Brain microvascular endothelial cell (primary cell): ENCODE data around the gene INHBE.

Experiments used
- DNase-seq: peaks from one replicate; pipeline ENCODE4 v3.0.0-alpha.2; 2020
- H3K27ac ChIP-seq: fragments of 250-450 bp; sonication (Bioruptor Pico); 2 replicates; pipeline ENCODE4 v1.5.1; 2020; ENCODE audit warnings: mild to moderate bottlenecking, moderate library complexity
- H3K27me3 ChIP-seq: fragments of 250-450 bp; sonication (Bioruptor Pico); replicated peaks from 2 replicates; pipeline ENCODE4 v1.5.1; 2020; ENCODE audit warnings: mild to moderate bottlenecking
- H3K36me3 ChIP-seq: fragments of 250-450 bp; sonication (Bioruptor Pico); replicated peaks from 2 replicates; pipeline ENCODE4 v1.5.1; 2020; ENCODE audit warnings: mild to moderate bottlenecking
- H3K4me3 ChIP-seq: 2 replicates; pipeline ENCODE4 v1.5.1; 2011; ENCODE audit warnings: low read depth, mild to moderate bottlenecking, control low read depth, low read length, moderate library complexity
- in situ Hi-C: cut with HindIII; loops from 2 replicates; pipeline ENCODE4 v1.10.0; 2017; ENCODE audit warnings: low sequenced_read_pairs, low pct_ligation_motif_present
- TF ChIP-seq, protein P1 (sequence below): IDR thresholded peaks from 2 replicates; pipeline ENCODE4 v1.5.1; 2011; ENCODE audit warnings: low read depth, mild to moderate bottlenecking, moderate library complexity, low read length, control low read depth, inconsistent platforms; ENCODE audit errors: missing control alignments

The INHBE gene

DNA sequence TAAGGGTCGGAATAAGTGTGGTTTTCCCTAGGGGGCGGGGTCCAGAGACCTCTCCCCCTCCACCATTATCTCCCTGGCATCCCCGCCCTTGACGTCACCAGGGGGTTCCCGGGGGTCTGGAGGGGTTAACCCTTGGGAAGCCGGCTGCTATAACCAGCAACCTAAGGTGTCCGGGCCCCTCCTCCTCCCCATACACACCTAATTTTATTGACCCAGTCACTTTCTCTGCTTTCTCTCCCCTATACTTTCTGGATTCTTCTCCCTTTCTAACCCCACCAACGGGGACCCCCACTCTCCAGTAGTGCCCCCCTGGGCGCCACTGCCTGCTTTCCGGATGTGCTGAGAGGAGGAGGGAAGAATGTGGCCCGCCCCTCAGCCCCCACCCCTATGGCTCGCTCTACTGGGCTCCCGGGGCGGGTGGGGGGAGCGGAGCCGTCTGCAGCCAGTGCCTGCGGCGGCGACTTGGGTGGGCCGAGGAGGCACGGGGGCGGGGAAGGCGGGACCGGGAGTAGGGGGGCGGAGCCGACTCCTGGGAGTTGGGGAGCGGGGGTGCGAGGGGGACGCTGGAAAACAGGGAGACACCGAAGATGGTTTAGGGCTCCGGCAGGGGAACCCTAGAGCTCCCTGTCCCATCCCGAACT lies 6.3 kb downstream of the INHBE start:
- Histone ChIP-seq H3K27ac (no peak overlapping the region), H3K4me3 (peak overlapping the region; percentile 67), H3K36me3 (no peaks in the 10 kb centered on the region), H3K27me3 (peaks cover 4% of the 10 kb centered on the region)
- no peak for DNase-seq
- TF ChIP-seq, protein P1, sequence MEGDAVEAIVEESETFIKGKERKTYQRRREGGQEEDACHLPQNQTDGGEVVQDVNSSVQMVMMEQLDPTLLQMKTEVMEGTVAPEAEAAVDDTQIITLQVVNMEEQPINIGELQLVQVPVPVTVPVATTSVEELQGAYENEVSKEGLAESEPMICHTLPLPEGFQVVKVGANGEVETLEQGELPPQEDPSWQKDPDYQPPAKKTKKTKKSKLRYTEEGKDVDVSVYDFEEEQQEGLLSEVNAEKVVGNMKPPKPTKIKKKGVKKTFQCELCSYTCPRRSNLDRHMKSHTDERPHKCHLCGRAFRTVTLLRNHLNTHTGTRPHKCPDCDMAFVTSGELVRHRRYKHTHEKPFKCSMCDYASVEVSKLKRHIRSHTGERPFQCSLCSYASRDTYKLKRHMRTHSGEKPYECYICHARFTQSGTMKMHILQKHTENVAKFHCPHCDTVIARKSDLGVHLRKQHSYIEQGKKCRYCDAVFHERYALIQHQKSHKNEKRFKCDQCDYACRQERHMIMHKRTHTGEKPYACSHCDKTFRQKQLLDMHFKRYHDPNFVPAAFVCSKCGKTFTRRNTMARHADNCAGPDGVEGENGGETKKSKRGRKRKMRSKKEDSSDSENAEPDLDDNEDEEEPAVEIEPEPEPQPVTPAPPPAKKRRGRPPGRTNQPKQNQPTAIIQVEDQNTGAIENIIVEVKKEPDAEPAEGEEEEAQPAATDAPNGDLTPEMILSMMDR, result no peak
- in situ Hi-C loops, result no loop called here

DNA sequence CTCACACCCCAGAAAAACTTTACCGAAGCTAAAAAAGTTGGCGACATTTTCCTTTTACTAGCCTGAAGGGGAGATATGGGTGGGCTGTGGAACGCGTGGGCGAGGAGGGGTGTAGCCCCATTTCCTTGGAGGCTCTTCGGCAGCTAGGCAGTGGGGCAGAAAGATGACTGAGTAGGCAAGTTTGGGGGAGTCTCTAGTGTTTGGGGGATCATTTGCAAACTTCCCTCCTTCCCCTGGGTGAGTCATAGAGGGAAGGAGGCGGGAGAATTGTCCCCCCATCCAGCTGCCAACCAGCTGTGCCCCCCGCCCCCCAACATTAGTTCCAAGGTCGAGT lies 6.8 kb downstream of the INHBE start:
- Histone ChIP-seq H3K27ac (no peak overlapping the region), H3K27me3 (peaks cover 4% of the 10 kb centered on the region), H3K4me3 (peak overlapping the region; percentile 67), H3K36me3 (no peaks in the 10 kb centered on the region)
- in situ Hi-C loops, result no loop called here
- TF ChIP-seq, protein P1, result no peak
- DNase-seq, result no peak

DNA sequence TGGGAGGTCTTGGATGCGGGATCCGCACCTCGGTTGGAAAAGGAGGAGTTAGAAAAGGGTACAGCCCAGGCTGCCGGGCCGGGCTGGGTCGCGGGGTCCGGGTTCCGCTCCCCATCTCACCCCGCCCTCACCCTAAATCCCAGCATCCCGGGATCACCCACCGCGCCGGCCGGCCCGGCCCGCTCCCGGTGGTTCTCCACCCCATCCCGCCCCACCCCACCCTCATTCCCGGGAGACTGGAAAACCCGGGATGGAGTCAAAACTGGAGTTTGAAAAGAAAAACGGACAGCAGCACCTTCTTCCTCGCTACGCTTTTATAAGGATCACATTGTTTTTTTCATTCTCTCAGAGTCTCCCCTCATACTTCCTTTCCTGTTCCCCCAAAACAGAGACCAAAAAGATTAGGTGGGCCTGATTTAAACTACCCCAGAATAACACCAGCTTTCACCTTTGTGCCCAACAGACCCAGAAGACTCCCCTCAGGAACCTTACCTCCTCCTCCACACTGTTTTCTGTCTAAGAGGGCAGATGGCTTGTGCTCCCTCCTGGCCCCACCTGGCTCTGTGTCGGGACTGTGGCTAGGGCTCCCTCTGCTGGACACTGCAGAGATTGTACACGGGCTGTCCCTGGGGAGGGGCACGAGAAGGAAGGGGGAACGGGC lies 7.3 kb downstream of the INHBE start:
- in situ Hi-C loops, result no loop called here
- TF ChIP-seq, protein P1, result peak; percentile 96
- peak; percentile 80 for DNase-seq
- Histone ChIP-seq H3K4me3 (peak overlapping the region; percentile 67), H3K36me3 (no peaks in the 10 kb centered on the region), H3K27me3 (peaks cover 4% of the 10 kb centered on the region), H3K27ac (no peak overlapping the region)

DNA sequence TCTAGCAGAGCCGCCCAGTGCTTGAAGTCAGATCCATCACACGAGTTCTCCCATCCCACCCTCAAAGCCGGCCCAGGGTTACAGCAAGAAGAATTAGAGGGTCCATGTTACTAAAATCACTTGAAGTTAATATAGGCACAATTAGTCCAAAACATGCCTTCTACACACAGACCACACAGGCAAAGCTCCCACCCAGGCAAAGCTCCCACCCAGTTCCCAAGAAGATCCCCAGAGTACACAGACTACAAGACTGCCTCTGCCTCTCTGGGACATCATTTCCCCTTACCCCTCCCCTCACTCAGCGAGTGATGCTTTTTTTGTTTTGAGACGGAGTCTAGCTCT lies 7.8 kb downstream of the INHBE start:
- Histone ChIP-seq H3K4me3 (no peak overlapping the region), H3K27me3 (peaks cover 4% of the 10 kb centered on the region), H3K36me3 (no peaks in the 10 kb centered on the region), H3K27ac (no peak overlapping the region)
- DNase-seq, result no peak
- in situ Hi-C loops, result no loop called here
- TF ChIP-seq, protein P1, result no peak

DNA sequence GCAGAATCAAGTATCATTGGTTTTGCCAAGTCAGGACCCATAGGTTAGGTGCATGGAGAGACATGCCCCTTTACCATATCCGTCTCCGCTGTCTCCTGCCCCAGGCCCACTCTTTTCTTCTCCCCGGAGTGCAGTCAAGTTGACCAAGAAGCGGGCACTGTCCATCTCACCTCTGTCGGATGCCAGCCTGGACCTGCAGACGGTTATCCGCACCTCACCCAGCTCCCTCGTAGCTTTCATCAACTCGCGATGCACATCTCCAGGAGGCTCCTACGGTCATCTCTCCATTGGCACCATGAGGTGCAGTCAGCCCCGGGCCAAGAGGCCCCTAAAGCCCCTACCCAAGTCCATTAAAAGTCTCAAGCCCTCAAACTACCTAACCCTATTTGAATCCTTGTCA lies 9.5 kb downstream of the INHBE start:
- Histone ChIP-seq H3K27ac (no peak overlapping the region), H3K4me3 (no peak overlapping the region), H3K27me3 (peaks cover 4% of the 10 kb centered on the region), H3K36me3 (no peaks in the 10 kb centered on the region)
- in situ Hi-C loops, result no loop called here
- TF ChIP-seq, protein P1, result no peak
- DNase-seq, result no peak
